ENCODE results near the gene LRMDA.

LRMDA gene

DNA sequence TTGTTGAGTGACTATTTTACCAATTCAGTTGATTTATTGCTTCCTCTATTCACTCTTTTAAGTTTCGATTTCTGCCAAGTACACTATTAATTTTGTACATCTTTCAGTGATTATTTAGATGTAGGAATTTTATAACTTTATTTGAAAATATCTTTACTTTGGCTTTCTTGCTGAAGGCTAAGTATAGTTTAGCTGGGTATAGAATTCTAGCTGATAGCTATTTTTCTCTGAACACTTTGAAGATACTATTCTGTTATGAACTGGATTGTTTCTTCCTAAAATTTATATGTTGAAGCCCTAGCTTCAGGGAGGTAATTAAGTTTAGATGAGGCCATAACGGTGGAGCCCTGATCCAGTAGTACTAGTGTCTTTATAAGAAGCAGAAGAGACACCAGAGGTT, 141.1 kb downstream of the LRMDA start:
- DNase-seq (ENCODE audit: low read depth), result no peak
- TF ChIP-seq, protein P1, sequence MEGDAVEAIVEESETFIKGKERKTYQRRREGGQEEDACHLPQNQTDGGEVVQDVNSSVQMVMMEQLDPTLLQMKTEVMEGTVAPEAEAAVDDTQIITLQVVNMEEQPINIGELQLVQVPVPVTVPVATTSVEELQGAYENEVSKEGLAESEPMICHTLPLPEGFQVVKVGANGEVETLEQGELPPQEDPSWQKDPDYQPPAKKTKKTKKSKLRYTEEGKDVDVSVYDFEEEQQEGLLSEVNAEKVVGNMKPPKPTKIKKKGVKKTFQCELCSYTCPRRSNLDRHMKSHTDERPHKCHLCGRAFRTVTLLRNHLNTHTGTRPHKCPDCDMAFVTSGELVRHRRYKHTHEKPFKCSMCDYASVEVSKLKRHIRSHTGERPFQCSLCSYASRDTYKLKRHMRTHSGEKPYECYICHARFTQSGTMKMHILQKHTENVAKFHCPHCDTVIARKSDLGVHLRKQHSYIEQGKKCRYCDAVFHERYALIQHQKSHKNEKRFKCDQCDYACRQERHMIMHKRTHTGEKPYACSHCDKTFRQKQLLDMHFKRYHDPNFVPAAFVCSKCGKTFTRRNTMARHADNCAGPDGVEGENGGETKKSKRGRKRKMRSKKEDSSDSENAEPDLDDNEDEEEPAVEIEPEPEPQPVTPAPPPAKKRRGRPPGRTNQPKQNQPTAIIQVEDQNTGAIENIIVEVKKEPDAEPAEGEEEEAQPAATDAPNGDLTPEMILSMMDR (conservative IDR thresholded peaks at IDR 0.05; ENCODE audit: low read depth, low read length), result no peak
- H3K4me3 ChIP-seq (ENCODE audit: low read length), result no peak overlapping the region

DNA sequence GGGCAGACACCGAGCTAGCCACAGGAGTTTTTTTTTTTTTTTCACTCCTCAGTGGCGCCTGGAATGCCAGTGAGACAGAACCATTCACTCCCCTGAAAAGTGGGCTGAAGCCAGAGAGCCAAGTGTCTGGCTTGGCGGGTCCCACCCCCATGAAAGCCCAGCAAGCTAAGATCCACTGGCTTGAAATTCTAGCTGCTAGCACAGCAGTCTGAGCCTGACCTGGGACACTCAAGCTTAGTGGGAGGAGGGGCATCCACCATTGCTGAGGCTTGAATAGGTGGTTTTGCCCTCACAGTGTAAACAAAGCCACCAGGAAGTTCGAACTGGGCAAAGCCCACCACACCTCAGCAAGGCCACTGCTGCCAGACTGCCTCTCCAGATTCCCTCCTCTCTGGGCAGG, 144.5 kb downstream of the LRMDA start:
- DNase-seq (ENCODE audit: low read depth), result no peak
- no peak overlapping the region for H3K4me3 ChIP-seq (ENCODE audit: low read length)
- TF ChIP-seq, protein P1 (conservative IDR thresholded peaks at IDR 0.05; ENCODE audit: low read depth, low read length), result no peak

DNA sequence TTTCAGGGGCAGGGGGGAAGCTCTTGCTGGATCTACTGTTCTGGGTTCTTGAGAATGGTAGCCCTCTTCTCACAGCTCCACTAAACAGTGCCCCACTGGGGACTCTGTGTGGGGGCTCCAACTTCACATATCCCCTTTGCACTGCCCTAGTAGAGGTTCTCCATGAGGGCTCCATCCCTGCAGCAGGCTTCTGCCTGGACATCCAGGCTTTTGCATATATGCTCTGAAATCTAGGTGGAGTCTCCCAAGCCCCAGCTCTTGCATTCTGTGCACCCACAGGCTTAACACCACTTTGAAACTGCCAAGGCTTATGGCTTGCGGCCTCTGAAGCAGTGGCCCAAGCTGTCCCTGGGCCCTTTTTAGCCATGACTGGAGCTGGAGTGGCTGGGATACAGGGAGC, 150.7 kb downstream of the LRMDA start:
- no peak for DNase-seq (ENCODE audit: low read depth)
- TF ChIP-seq, protein P1 (conservative IDR thresholded peaks at IDR 0.05; ENCODE audit: low read depth, low read length), result no peak
- no peak overlapping the region for H3K4me3 ChIP-seq (ENCODE audit: low read length)

DNA sequence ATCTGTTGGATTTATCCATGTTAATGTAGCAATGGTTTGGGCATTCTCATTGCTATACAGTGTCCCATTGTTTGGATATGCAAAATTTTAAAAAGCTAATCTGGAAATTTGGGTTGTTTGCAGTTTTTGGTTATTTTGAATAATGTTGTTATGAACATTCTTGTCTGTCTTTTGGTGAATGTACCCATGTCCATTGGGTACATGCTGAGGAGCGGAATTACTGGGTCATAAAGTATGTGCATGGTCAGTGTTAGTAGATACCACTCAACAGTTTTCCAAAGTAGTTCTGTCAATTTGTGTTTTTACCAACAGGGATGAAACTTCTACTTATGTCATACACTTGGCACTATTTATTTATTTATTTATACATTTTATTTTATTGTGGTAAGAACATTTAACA, 153.9 kb downstream of the LRMDA start:
- no peak for DNase-seq (ENCODE audit: low read depth)
- no peak overlapping the region for H3K4me3 ChIP-seq (ENCODE audit: low read length)
- TF ChIP-seq, protein P1 (conservative IDR thresholded peaks at IDR 0.05; ENCODE audit: low read depth, low read length), result no peak

DNA sequence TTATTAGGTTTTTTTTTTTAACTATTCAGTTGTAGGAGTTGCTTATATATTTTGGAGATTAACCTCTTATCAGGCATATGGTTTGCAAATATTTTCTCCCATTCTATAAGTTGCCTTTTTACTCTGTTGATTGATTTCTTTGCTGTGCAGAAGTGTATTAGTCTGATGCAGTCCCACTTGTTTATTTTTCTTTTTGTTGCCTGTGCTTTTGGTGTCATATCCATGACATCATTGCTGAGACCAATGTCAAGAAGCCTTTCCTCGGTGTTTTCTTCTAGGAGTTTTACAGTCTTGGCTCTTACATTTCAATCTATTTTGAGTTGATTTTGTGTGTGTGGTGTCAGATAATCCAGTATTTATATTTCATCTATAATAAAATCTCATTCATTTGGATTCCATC, 155.4 kb downstream of the LRMDA start:
- no peak overlapping the region for H3K4me3 ChIP-seq (ENCODE audit: low read length)
- TF ChIP-seq, protein P1 (conservative IDR thresholded peaks at IDR 0.05; ENCODE audit: low read depth, low read length), result no peak
- DNase-seq (ENCODE audit: low read depth), result no peak

DNA sequence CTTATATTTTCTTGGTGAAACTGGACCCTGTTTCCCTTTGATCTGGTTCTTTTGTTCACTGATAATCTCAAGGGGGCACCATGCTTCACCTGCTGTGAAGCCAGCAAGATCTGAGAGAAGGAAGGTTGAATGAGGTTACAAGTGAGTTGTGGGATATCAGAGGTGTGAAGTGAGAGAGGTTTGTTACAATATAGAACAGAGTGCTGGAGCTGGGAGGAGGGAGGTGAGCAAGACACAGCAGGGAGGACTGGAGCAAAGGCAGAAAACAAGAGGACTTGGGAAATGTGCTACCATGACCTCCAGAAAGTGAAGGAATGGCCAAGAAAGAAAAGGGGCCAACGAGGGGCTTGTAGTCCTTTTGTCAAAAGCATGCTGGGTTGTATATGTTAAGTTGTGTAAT, 156.6 kb downstream of the LRMDA start:
- TF ChIP-seq, protein P1 (conservative IDR thresholded peaks at IDR 0.05; ENCODE audit: low read depth, low read length), result no peak

DNA sequence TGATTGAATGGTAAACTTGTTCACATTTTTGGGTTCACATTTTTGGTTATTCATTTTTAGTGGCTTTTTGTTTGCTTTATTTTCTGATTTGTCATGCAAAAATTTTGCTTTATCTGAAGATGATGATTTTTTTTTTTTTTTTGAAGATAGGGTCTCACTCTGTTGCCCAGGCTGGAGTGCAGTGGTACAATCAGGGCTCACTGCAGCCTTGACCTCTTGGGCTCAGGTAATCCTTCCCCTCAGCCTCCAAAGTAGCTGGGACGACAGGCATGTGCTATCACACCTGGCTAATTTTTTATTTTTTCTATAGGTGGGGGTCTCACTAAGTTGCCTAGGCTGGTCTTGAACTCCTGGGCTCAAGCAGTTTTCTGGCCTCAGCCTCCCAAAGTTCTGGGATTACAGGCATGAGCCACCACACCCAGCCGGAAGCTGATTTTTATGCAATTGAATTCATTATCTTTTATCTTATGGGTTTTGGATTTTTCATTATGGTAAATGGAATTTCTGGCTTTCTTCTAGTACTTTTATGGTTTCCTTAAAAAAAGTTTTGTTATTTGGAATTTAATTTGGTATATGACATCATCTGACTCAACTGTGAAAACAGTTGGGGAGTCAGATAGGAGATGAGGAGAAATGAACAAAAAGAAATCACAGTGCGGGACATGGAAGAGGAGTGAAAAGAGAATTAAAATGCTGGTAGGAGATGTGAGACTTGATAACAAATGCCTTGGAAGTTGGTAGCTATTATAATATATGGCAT, 158.7 kb downstream of the LRMDA start:
- H3K4me3 ChIP-seq (ENCODE audit: low read length), result no peak overlapping the region
- TF ChIP-seq, protein P1 (conservative IDR thresholded peaks at IDR 0.05; ENCODE audit: low read depth, low read length), result no peak
- no peak for DNase-seq (ENCODE audit: low read depth)

More for the DNA sequence above, 156.6 kb downstream of the LRMDA start:
- DNase-seq (ENCODE audit: low read depth), result no peak
- no peak overlapping the region for H3K4me3 ChIP-seq (ENCODE audit: low read length)
